Stomach (tissue), 4 donors: ENCODE data around the gene PDE4B.

ENCODE experiments used
- POLR2A ChIP-seq, 4 donors: fragments of 450-650 bp; IDR thresholded peaks; one replicate each; pipeline ENCODE4 v1.6.1; 2016; ENCODE audit warnings: antibody characterized with exemption in 4 of 4, control low read depth in 2 of 4, mild to moderate bottlenecking in 1 of 4, moderate library complexity in 1 of 4
- POLR2AphosphoS5 ChIP-seq, 3 donors: sonication (generic); formaldehyde crosslinking; IDR thresholded peaks; one replicate each; pipeline ENCODE4 v1.6.1; 2016; ENCODE audit warnings: antibody characterized with exemption in 3 of 3
- TF ChIP-seq, protein P1 (sequence below), 7 experiments: fragments of 450-650 bp in 4 of 7; fragments of 200-600 bp in 3 of 7; sonication (generic) in 3 of 7; IDR thresholded peaks; one replicate each; pipeline ENCODE4 v1.5.1; 2016 to 2019; ENCODE audit warnings: antibody characterized with exemption in 7 of 7, control low read depth in 2 of 7, mild to moderate bottlenecking in 1 of 7

GRCh38 chr1:66248746-66249145, 456.1 kb downstream of the PDE4B start:
- TF ChIP-seq, protein P1, sequence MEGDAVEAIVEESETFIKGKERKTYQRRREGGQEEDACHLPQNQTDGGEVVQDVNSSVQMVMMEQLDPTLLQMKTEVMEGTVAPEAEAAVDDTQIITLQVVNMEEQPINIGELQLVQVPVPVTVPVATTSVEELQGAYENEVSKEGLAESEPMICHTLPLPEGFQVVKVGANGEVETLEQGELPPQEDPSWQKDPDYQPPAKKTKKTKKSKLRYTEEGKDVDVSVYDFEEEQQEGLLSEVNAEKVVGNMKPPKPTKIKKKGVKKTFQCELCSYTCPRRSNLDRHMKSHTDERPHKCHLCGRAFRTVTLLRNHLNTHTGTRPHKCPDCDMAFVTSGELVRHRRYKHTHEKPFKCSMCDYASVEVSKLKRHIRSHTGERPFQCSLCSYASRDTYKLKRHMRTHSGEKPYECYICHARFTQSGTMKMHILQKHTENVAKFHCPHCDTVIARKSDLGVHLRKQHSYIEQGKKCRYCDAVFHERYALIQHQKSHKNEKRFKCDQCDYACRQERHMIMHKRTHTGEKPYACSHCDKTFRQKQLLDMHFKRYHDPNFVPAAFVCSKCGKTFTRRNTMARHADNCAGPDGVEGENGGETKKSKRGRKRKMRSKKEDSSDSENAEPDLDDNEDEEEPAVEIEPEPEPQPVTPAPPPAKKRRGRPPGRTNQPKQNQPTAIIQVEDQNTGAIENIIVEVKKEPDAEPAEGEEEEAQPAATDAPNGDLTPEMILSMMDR (IDR thresholded peaks at IDR 0.05), result no peak
- TF ChIP-seq POLR2A (IDR thresholded peaks at IDR 0.05) (no peak), POLR2AphosphoS5 (IDR thresholded peaks at IDR 0.05) (no peak)
